Neural cell (in vitro differentiated cells): ENCODE data around the gene KPNA1.

Experiments used
- CTCF ChIP-seq: fragments of 450-650 bp; IDR thresholded peaks from 2 replicates; pipeline ENCODE4 v1.5.1; 2014; ENCODE audit warnings: antibody characterized with exemption, mild to moderate bottlenecking, moderate library complexity; ENCODE audit not compliant: poor library complexity, severe bottlenecking
- EP300 ChIP-seq: fragments of 450-650 bp; conservative IDR thresholded peaks from 2 replicates; pipeline ENCODE4 v1.6.1; 2014; ENCODE audit warnings: antibody characterized with exemption, mild to moderate bottlenecking, moderate library complexity; ENCODE audit not compliant: poor library complexity, severe bottlenecking
- EZH2 ChIP-seq: fragments of 200-600, 300-800 bp; shearing (Covaris generic), sonication (generic); IDR thresholded peaks from 2 replicates; pipeline ENCODE4 v1.6.1; 2014; ENCODE audit warnings: antibody characterized with exemption, low read length, borderline replicate concordance, mild to moderate bottlenecking; ENCODE audit not compliant: insufficient read depth, poor library complexity, severe bottlenecking
- POLR2AphosphoS5 ChIP-seq: IDR thresholded peaks from 2 replicates; pipeline ENCODE4 v1.6.1; 2012
- REST ChIP-seq: IDR thresholded peaks from 2 replicates; pipeline ENCODE4 v1.6.1; 2012; ENCODE audit warnings: borderline replicate concordance

DNA sequence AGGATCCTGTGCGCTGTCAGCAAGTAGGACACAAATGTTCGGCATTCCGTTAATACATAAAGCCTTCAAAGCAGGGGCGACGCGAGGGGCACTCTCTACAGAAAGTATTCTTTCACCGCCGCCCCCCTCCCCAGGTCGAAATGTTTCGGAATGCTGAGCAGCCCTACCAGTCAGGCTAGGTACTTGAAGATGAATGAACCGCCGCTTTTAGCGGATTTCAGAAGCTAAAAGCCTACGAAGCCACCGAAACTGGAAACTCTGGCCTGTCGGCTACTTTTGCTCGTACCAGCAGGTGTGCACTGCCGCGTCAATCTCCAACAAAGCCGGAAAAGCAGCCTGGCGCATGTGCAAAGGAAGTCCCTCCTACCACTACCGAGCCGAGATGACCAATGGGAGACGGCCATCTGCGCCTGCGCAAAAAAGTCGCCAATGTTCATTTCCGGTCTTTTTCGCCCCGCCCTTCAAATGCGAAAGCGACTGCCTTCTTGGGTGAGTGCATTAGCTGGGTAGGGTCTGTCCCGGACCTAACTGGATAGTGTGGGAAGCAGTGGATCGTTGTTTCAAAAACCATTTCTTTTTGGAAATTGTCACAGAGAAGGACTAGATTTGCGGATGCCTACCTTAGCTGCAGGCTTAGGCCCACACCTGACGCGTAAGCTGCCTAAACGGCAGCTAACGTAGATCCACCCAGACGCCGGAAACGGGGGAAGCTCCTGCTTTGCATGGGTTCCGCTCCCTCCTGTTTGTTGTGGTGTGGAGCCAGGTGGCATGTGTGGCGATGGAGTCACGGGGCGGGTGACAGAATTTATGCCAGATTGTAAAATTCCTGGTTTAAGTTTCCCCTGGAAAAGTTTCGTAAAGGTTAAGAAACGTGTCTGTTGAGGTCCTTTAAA, 98.7 kb downstream of the KPNA1 start, which contains the start of gene WDR5B:
- TF ChIP-seq EP300 (peak; percentile 77), CTCF (peak; percentile 44), POLR2AphosphoS5 (peak; percentile 92), REST (peak; percentile 91), EZH2 (no peak)
